ENCODE measurements around the gene NAA40.

DNA sequence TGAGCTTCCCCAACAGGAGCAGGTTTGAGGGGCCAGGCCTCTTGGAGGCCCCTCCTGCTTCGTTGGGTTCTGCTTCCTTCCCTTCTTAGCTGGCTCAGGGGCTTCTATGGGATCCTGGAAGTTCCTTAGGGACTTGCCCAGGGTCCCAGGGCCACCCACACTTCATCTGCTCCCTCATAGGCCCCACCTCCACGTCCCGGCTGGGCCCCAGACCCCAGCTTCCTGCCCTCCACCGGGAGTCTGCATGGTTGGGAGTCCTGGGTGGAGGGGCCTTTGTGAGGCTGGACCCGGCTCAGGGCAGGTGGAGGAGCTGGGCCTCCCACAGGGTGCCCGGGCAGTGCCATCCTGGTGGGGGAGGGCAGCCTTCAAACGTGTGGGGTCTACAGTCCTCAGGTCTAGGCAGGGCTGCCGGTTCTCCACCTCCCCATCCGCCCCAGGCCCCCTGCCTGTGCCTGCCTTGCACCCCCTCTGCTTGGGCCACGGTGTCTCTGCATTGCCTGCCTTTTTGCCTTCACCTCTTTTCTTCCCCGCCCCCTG, 59.1 kb downstream of the NAA40 start:
- TF ChIP-seq, protein P1, sequence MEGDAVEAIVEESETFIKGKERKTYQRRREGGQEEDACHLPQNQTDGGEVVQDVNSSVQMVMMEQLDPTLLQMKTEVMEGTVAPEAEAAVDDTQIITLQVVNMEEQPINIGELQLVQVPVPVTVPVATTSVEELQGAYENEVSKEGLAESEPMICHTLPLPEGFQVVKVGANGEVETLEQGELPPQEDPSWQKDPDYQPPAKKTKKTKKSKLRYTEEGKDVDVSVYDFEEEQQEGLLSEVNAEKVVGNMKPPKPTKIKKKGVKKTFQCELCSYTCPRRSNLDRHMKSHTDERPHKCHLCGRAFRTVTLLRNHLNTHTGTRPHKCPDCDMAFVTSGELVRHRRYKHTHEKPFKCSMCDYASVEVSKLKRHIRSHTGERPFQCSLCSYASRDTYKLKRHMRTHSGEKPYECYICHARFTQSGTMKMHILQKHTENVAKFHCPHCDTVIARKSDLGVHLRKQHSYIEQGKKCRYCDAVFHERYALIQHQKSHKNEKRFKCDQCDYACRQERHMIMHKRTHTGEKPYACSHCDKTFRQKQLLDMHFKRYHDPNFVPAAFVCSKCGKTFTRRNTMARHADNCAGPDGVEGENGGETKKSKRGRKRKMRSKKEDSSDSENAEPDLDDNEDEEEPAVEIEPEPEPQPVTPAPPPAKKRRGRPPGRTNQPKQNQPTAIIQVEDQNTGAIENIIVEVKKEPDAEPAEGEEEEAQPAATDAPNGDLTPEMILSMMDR (conservative IDR thresholded peaks at IDR 0.05 in 1 of 2, IDR thresholded peaks at IDR 0.05 in 1 of 2; ENCODE audit: low read depth in 1 of 2, low read length in 2 of 2): no peak
- no peak for TF ChIP-seq EZH2 (IDR thresholded peaks at IDR 0.05; ENCODE audit: low read length, missing control alignments)
